AG09309 (cell line): ENCODE results near the gene BRINP1.

Experiments used
- DNase-seq: peaks from one replicate; pipeline ENCODE4 v3.0.0-alpha.2; 2010; ENCODE audit warnings: low read depth
- H3K4me3 ChIP-seq: 2 replicates; pipeline ENCODE4 v1.5.1; 2011; ENCODE audit warnings: mild to moderate bottlenecking, low read depth, low read length, moderate library complexity; ENCODE audit not compliant: control insufficient read depth
- TF ChIP-seq, protein P1 (sequence below): IDR thresholded peaks from 2 replicates; pipeline ENCODE4 v1.5.1; 2011; ENCODE audit warnings: mild to moderate bottlenecking, low read depth, low read length, inconsistent platforms; ENCODE audit not compliant: insufficient read depth, control insufficient read depth; ENCODE audit errors: missing control alignments

BRINP1 gene

GRCh38 chr9:119272500-119273211 lies 96.6 kb downstream of the BRINP1 start:
- no peak for DNase-seq
- TF ChIP-seq, protein P1, sequence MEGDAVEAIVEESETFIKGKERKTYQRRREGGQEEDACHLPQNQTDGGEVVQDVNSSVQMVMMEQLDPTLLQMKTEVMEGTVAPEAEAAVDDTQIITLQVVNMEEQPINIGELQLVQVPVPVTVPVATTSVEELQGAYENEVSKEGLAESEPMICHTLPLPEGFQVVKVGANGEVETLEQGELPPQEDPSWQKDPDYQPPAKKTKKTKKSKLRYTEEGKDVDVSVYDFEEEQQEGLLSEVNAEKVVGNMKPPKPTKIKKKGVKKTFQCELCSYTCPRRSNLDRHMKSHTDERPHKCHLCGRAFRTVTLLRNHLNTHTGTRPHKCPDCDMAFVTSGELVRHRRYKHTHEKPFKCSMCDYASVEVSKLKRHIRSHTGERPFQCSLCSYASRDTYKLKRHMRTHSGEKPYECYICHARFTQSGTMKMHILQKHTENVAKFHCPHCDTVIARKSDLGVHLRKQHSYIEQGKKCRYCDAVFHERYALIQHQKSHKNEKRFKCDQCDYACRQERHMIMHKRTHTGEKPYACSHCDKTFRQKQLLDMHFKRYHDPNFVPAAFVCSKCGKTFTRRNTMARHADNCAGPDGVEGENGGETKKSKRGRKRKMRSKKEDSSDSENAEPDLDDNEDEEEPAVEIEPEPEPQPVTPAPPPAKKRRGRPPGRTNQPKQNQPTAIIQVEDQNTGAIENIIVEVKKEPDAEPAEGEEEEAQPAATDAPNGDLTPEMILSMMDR: no peak
- H3K4me3 ChIP-seq: no peak overlapping the region

DNA sequence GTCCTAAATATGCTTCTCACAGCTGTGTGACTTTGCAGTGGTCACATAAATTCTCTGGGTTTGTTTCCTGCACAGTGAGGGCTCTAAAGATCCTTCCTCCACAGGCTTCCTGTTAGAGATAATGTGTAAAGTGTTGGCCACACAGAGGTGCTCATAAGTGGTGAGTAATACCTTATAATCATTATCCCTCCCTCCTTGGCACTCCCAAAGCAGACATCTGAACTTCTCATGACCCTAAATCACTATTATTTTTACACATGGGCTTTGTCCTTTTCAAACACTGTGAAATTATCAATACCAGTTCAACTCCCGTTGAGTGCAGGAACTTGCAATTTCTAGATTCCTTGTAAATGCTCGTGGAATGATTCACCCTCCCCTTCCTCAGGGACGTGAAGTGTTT lies 100.2 kb downstream of the BRINP1 start:
- TF ChIP-seq, protein P1: no peak
- H3K4me3 ChIP-seq: no peak overlapping the region
- DNase-seq: no peak

- H3K4me3 ChIP-seq: no peak overlapping the region
- DNase-seq: no peak
- TF ChIP-seq, protein P1: no peak
Measured at GRCh38 chr9:119264165-119264564, 105.1 kb downstream of the BRINP1 start.

- H3K4me3 ChIP-seq: no peak overlapping the region
- TF ChIP-seq, protein P1: no peak
- no peak for DNase-seq
Measured at GRCh38 chr9:119257592-119257991, 111.6 kb downstream of the BRINP1 start.

- H3K4me3 ChIP-seq: no peak overlapping the region
- TF ChIP-seq, protein P1: no peak
- no peak for DNase-seq
Measured at GRCh38 chr9:119255116-119255515, 114.1 kb downstream of the BRINP1 start.

- TF ChIP-seq, protein P1: no peak
- H3K4me3 ChIP-seq: no peak overlapping the region
- DNase-seq: no peak
Measured at GRCh38 chr9:119252671-119253299, 116.5 kb downstream of the BRINP1 start.
